Bronchial epithelial cell (primary cell): ENCODE data around the gene LRRC45. TPM values are rescaled to one million over a fixed set of nuclear protein-coding genes. Genes with fewer than 3 reads are reported as not detected.

Source experiments
- DNase-seq: peaks from one replicate; pipeline ENCODE4 v3.0.0-alpha.2; 2010; ENCODE audit warnings: low read depth
- FAIRE-seq: peaks from 2 replicates; lab custom pipeline; 2011; peaks lifted over from hg19 to GRCh38; lab: Jason Lieb, UNC
- H3K27me3 ChIP-seq: 2 replicates; pipeline ENCODE4 v1.5.1; 2011; ENCODE audit warnings: low read length; ENCODE audit not compliant: control insufficient read depth, insufficient read depth
- H3K36me3 ChIP-seq: 2 replicates; pipeline ENCODE4 v1.5.1; 2011; ENCODE audit warnings: low read length; ENCODE audit not compliant: control insufficient read depth, insufficient read depth
- H3K4me3 ChIP-seq: 2 replicates; pipeline ENCODE4 v1.5.1; 2011; ENCODE audit warnings: mild to moderate bottlenecking, low read depth, low read length, control low read depth
- CTCF ChIP-seq: IDR thresholded peaks from 2 replicates; pipeline ENCODE4 v1.5.1; 2011; ENCODE audit warnings: mild to moderate bottlenecking, moderate library complexity, low read length, control low read depth, inconsistent platforms; ENCODE audit not compliant: insufficient read depth, severe bottlenecking
- total RNA-seq: library from RNA; depleted of rRNA; stranded (reverse); fragments of >200 nt; gene quantifications from 2 replicates; pipeline ENCODE4 v1.2.1, GENCODE V29; 2014

LRRC45 gene
- total RNA-seq, 1 donor from 2014 or later = 8.4 TPM

GRCh38 chr17:82043507-82043906 is 20.4 kb downstream of the LRRC45 start:
- no peak overlapping the region for H3K4me3 ChIP-seq
- peaks cover 7% of the 10 kb centered on the region for H3K36me3 ChIP-seq
- TF ChIP-seq CTCF = no peak
- no peak for FAIRE-seq
- H3K27me3 ChIP-seq = no peaks in the 10 kb centered on the region
- no peak for DNase-seq

- H3K36me3 ChIP-seq = peaks cover 15% of the 10 kb centered on the region
- FAIRE-seq (no peak), DNase-seq (no peak)
- H3K4me3 ChIP-seq = no peak overlapping the region
- TF ChIP-seq CTCF = no peak
- no peaks in the 10 kb centered on the region for H3K27me3 ChIP-seq
These were observed 22.9 kb downstream of the LRRC45 start for GRCh38 chr17:82045936-82046484.

DNA sequence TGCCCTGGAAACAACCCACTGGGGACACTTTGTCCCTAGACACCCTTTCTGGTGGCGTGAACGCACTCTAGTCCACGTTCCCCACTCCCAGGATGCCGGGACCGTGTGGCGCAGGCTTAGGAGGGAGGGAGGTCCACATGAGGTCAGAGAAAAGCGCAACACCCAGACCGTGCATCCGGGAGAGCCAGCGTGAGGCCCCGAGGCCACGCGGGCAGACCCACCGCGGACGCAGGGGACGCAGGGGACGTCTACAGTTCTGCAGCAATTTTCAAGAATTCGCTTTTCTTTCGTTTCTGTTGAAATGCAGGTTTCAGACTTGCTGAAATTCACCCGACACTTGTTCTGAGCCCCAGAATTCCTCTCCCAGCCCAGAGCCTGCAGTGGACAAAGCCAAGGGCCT is 23.8 kb downstream of the LRRC45 start:
- Histone ChIP-seq H3K4me3 (no peak overlapping the region), H3K36me3 (peaks cover 15% of the 10 kb centered on the region), H3K27me3 (no peaks in the 10 kb centered on the region)
- TF ChIP-seq CTCF = no peak
- no peak for DNase-seq
- no peak for FAIRE-seq

GRCh38 chr17:82047379-82047778 is 24.3 kb downstream of the LRRC45 start:
- DNase-seq (no peak), FAIRE-seq (no peak)
- no peak overlapping the region for H3K4me3 ChIP-seq
- peaks cover 15% of the 10 kb centered on the region for H3K36me3 ChIP-seq
- no peak for TF ChIP-seq CTCF
- no peaks in the 10 kb centered on the region for H3K27me3 ChIP-seq

- TF ChIP-seq CTCF = no peak
- DNase-seq (no peak), FAIRE-seq (no peak)
- Histone ChIP-seq H3K4me3 (no peak overlapping the region), H3K27me3 (no peaks in the 10 kb centered on the region), H3K36me3 (peaks cover 15% of the 10 kb centered on the region)
These were observed 24.9 kb downstream of the LRRC45 start for GRCh38 chr17:82047914-82048570.
